K562 (cell line): Measurements from ENCODE around the gene UBE2M. TPM values are rescaled to one million over a fixed set of nuclear protein-coding genes. Genes with fewer than 3 reads are reported as not detected.

Source experiments
- CBFB ChIP-seq: sonication (generic); formaldehyde crosslinking; IDR thresholded peaks from 2 replicates; pipeline ENCODE4 v1.4.0; 2020; ENCODE audit warnings: mild to moderate bottlenecking, missing genetic modification reagents
- ETV5 ChIP-seq: sonication (generic); formaldehyde crosslinking; IDR thresholded peaks from 2 replicates; pipeline ENCODE4 v1.4.0; 2020; ENCODE audit warnings: low read depth, mild to moderate bottlenecking, missing genetic modification reagents
- FUS ChIP-seq: fragments of 200-400 bp; formaldehyde crosslinking; optimal IDR thresholded peaks from 2 replicates; pipeline ENCODE3; 2017; ENCODE audit warnings: low read depth, low read length
- GABPA ChIP-seq: fragments of 200-800 bp; sonication (Bioruptor generic); conservative IDR thresholded peaks from 2 replicates; pipeline ENCODE4 v1.6.1; 2016; ENCODE audit warnings: low read depth, missing genetic modification characterization, missing compliant biosample characterization
- GTF2F1 ChIP-seq: IDR thresholded peaks from 2 replicates; pipeline ENCODE4 v1.6.1; 2011; ENCODE audit warnings: low read depth, low read length, improper control_type of control experiment
- HEY1 ChIP-seq: fragments of 250-450 bp; sonication (Bioruptor Pico); IDR thresholded peaks from 2 replicates; pipeline ENCODE4 v1.5.0; 2020; ENCODE audit warnings: mild to moderate bottlenecking, moderate library complexity, borderline replicate concordance
- KDM5B ChIP-seq: fragments of 200-600 bp; sonication (generic); IDR thresholded peaks from 2 replicates; pipeline ENCODE4 v1.6.1; 2012; ENCODE audit warnings: low read depth, mild to moderate bottlenecking, moderate library complexity, low read length, control low read depth, inconsistent platforms; ENCODE audit not compliant: insufficient replicate concordance
- POLR2AphosphoS2 ChIP-seq: IDR thresholded peaks from 2 replicates; pipeline ENCODE4 v1.6.1; 2012; ENCODE audit warnings: low read length, improper control_type of control experiment
- POLR2AphosphoS5 ChIP-seq: IDR thresholded peaks from 2 replicates; pipeline ENCODE4 v1.6.1; 2011; ENCODE audit warnings: mild to moderate bottlenecking, low read depth, low read length, moderate library complexity; ENCODE audit not compliant: control insufficient read depth, insufficient read depth
- SAP30 ChIP-seq: fragments of 200-600 bp; sonication (generic); IDR thresholded peaks from 2 replicates; pipeline ENCODE4 v1.6.1; 2012; ENCODE audit warnings: borderline replicate concordance, low read depth, mild to moderate bottlenecking, moderate library complexity, low read length, control low read depth, inconsistent platforms; ENCODE audit not compliant: insufficient read depth, poor library complexity, severe bottlenecking
- SRSF3 ChIP-seq: fragments of 200-400 bp; formaldehyde crosslinking; IDR thresholded peaks from 2 replicates; pipeline ENCODE4 v1.6.1; 2016; ENCODE audit warnings: mild to moderate bottlenecking, low read length, moderate library complexity; ENCODE audit not compliant: insufficient read depth
- TEAD4 ChIP-seq, 2 experiments: sonication (generic) in 1 of 2; formaldehyde crosslinking in 1 of 2; IDR thresholded peaks; 2 replicates each; pipeline versions ENCODE4 v1.6.1 to v1.8.0; 2012 to 2022; ENCODE audit warnings: borderline replicate concordance in 1 of 2, inconsistent platforms in 1 of 2, low read length in 1 of 2, mild to moderate bottlenecking in 1 of 2, missing genetic modification reagents in 1 of 2
- ZBTB49 ChIP-seq: sonication (generic); formaldehyde crosslinking; IDR thresholded peaks from 2 replicates; pipeline ENCODE4 v1.8.0; 2022; ENCODE audit warnings: missing genetic modification reagents, mild to moderate bottlenecking, borderline replicate concordance
- ZNF140 ChIP-seq: fragments of 250-450 bp; sonication (Bioruptor Pico); IDR thresholded peaks from 2 replicates; pipeline ENCODE4 v1.8.0; 2021; ENCODE audit warnings: moderate library complexity, mild to moderate bottlenecking, inconsistent platforms
- ZNF224 ChIP-seq: sonication (generic); formaldehyde crosslinking; IDR thresholded peaks from 2 replicates; pipeline ENCODE4 v1.8.0; 2022; ENCODE audit warnings: mild to moderate bottlenecking, missing genetic modification reagents
- ZNF274 ChIP-seq: IDR thresholded peaks from 2 replicates; pipeline ENCODE4 v1.6.1; 2011; ENCODE audit warnings: low read depth, mild to moderate bottlenecking, low read length, moderate library complexity, borderline replicate concordance
- ZNF436 ChIP-seq: fragments of 250-450, 450-650 bp; sonication (Bioruptor Pico); formaldehyde crosslinking; IDR thresholded peaks from 2 replicates; pipeline ENCODE4 v1.7.0; 2020; ENCODE audit warnings: mild to moderate bottlenecking
- ZNF584 ChIP-seq: fragments of 200-800 bp; sonication (Bioruptor generic); IDR thresholded peaks from 2 replicates; pipeline ENCODE4 v1.6.1; 2016; ENCODE audit warnings: low read depth, mild to moderate bottlenecking, missing genetic modification characterization, missing compliant biosample characterization
- polyA plus RNA-seq, 8 experiments: library from polyadenylated mRNA; depleted of rRNA in 4 of 8; stranded (reverse) in 5 of 8; unstranded in 3 of 8; fragments of >200 nt; fragmentation: Nextera tagmentation in 2 of 8; fragmentation: Illumina TruSeq in 1 of 8; extraction: Ambion mirVana in 2 of 8; extraction: Trizol in 1 of 8; gene quantifications; 2 replicates each; pipeline versions ENCODE4 v1.2.1 to v1.2.3, GENCODE V29; 2011 to 2014; ENCODE audit warnings: inconsistent platforms in 1 of 8, missing spikeins in 1 of 8
- total RNA-seq, 7 experiments: library from RNA; depleted of rRNA in 6 of 7; stranded (reverse); fragments of >200 nt in 6 of 7; fragmentation: Illumina TruSeq in 2 of 7; extraction: Trizol in 2 of 7; gene quantifications; 2 replicates each; pipeline versions ENCODE4 v1.2.1 to v1.2.3, GENCODE V29; 2011 to 2021; ENCODE audit warnings: low replicate concordance in 1 of 7

The UBE2M gene
- total and polyA plus RNA-seq, 9 of the 15 experiments (the other 6 are each of a cell fraction or from before 2014, with no cell fraction given), result 0.92 to 163 (median 85.7) TPM

GRCh38 chr19:58560007-58560887, 1.8 kb upstream of the UBE2M start (continued):
- TF ChIP-seq KDM5B (peak; percentile 10), FUS (no peak), TEAD4 (IDR thresholded peaks at IDR 0.05; ENCODE audit: low read length) (0 out of 2 replicates have a peak, but pooled peaks have one; percentile 7), TEAD4 (CRISPR knock-in tag; IDR thresholded peaks at IDR 0.05; ENCODE audit: borderline replicate concordance) (peak; percentile 66), ZNF584 (CRISPR knock-in tag) (no peak), POLR2AphosphoS5 (no peak), ZNF140 (no peak), GTF2F1 (no peak), CBFB (CRISPR knock-in tag) (0 out of 2 replicates have a peak, but pooled peaks have one; percentile 59), ZBTB49 (0 out of 2 replicates have a peak, but pooled peaks have one; percentile 2), SAP30 (peak; percentile 11), GABPA (no peak), HEY1 (CRISPR knock-in tag) (no peak), POLR2AphosphoS2 (0 out of 2 replicates have a peak, but pooled peaks have one; percentile 7), ZNF274 (no peak), SRSF3 (no peak), ETV5 (CRISPR knock-in tag) (no peak), ZNF224 (no peak), ZNF436 (no peak)
